Stimulated activated CD4-positive, alpha-beta T cell treated with anti-CD3 and anti-CD28 coated beads, Interleukin-15, amount 100 ng/mL, for 48 hours (primary cell): ENCODE results near the gene ULK2.
"Not testable (repeated sequence)": the region's sequence is repeated elsewhere in the genome, so short reads cannot be mapped to it uniquely, and the experiment has no call there.

ENCODE experiments used
- DNase-seq, 2 donors: peaks; one replicate each; pipeline ENCODE4 v3.0.0-alpha.2; 2020; ENCODE audit warnings: low read depth in 2 of 2

Gene ULK2

DNA sequence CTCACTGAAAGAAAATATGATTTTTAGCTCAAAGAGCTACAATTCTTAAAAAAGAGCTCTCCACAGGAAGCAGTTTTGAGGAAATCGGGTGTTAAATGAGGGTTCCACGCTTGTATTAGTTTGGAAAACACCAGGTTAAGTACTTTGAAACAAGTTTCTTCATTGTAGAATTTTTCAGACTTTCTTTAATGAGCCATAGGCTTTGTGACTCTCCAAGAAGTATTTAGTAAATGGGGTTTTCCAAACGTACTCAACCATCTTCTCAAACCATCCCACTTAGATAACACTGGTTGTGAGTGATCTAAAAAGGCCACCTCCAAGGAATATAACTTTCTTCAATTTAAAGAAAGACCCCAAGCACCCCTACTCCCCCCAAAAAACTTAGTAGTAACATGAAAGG lies 2.7 kb downstream of the ULK2 start:
- no peak for DNase-seq

DNA sequence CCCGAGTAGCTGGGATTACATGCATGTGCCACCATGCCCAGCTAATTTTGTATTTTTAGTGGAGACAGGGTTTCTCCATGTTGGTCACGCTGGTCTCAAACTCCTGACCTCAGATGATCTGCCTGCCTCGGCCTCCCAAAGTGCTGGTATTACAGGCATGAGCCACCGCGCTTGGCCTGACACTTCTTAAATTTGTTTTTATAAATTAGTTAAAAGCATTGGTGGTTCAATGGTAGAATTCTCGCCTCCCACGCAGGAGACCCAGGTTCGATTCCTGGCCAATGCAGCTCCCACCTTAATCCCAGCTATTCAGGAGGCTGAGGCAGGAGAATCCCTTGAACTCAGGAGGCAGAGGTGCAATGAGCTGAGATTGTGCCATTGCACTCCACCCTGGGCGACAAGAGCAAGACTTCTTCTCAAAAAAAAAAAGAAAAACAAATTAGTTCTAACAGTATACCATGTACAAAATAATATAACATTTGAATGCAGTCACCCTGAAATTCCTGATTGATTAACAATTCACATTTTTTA lies 7.0 kb downstream of the ULK2 start:
- DNase-seq, result not testable (repeated sequence)

- DNase-seq, result no peak
Observed at GRCh38 chr17:19857640-19858039, 10.1 kb downstream of the ULK2 start.

DNA sequence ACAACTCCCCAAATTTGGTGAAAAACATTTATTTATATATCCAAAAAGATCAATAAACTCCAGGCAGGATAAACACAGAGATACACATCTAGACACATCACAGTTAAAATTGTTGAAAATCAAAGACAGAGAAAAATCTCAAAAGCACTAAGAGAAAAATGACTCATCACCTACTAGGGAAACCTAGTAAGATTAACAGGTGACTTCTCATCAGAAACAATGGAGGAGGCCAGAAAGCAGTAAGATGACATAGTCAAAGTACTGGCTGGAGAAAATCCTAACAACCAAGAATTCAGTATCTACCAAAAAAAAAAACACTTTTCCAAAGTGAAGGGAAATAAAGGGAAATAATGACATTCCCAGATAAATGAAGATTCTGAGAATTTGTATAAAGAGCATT lies 33.8 kb downstream of the ULK2 start:
- no peak for DNase-seq

- DNase-seq, result no peak
Observed at GRCh38 chr17:19830061-19830460, 37.7 kb downstream of the ULK2 start.

- DNase-seq, result no peak
Observed at GRCh38 chr17:19812407-19812806, 55.3 kb downstream of the ULK2 start.

- DNase-seq, result no peak
Observed at GRCh38 chr17:19805006-19805405, 62.7 kb downstream of the ULK2 start.

DNA sequence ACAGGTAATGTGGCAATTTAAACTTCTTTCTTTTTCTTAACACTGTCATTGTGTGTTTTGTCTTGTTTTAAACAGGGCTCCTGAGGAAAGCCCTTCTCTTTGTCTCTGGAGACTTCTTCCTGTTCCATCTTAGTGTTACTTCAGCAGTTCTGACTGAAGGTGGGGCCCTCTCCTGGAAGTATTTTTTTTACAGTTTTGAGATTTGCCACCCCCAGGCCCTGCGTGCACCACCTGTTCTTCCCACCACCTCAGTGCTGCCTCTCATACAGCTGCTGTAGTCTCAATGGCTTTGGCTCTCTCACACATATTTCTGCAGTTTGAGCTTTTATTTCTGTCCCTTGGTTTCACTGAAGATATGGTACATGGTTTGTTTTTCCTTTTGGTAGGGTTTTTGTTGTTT lies 67.2 kb downstream of the ULK2 start:
- DNase-seq, result no peak

DNA sequence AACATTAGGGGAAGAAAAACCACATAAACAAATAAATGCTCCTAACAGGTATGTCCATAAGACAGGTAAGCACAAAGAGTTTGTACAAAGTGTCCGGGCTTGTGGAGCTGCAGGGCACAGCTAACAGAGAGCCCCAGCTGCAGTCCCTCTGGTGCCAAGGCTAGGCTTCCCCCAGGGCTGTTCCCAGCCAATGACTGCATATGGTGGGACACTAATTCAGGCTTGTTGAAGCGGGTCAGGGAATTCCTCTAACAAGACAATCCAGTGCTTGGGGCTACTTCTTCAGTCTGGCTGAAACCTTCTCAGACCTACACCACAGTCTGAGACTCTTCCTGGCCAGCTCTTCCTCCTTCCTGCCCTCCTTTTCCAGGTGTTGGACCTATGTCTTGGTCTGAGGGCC lies 67.9 kb downstream of the ULK2 start:
- no peak for DNase-seq

DNA sequence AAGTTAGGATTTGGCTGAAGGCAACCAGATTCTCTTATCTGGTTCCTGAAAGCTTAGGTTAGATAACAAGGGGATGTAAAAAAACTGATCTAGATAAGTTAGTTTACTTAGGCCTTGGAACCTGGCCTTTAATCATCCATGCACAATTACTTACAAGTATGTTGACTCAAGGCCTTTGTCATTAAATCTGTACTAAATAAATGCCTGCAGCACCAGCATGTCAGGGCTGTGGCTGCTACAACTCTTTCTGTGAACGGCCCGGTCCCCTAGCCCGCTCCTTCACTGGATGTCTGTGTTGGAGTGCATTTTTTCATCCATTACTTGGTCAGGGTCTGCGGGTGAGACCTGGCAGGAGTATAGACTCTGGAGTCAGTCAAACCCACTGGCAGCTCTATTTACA lies 71.3 kb downstream of the ULK2 start:
- DNase-seq, result no peak

DNA sequence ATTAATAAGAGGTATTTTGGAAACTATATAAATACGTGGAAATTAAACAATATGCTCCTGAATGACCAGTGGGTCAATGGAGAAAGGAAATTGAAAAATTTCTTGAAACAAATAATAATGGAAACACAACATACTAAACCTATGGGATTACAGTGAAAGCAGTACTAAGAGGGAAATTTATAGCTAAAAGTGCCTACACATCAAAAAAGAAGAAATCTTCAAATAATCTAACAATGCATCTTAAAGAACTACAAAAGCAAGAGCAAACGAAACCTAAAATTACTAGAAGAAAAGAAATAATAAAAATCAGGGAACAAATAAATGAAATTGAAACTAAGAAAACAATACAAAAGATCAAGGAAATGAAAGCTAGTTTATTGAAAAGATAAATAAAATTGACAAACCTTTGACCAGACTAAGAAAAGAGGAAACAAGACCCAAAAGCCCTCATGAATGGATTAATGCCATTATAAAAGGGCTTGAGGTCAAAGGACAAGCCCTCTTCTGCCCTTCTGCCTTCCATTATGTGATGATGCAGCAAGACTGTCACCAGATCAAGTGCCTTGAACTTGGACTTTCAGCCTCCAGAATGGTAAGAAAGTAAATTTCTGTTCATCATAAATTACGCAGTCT lies 75.7 kb downstream of the ULK2 start:
- no peak for DNase-seq

GRCh38 chr17:19787733-19788357 lies 79.9 kb downstream of the ULK2 start:
- DNase-seq, result no peak

GRCh38 chr17:19785854-19786253 lies 81.9 kb downstream of the ULK2 start:
- DNase-seq, result no peak

DNA sequence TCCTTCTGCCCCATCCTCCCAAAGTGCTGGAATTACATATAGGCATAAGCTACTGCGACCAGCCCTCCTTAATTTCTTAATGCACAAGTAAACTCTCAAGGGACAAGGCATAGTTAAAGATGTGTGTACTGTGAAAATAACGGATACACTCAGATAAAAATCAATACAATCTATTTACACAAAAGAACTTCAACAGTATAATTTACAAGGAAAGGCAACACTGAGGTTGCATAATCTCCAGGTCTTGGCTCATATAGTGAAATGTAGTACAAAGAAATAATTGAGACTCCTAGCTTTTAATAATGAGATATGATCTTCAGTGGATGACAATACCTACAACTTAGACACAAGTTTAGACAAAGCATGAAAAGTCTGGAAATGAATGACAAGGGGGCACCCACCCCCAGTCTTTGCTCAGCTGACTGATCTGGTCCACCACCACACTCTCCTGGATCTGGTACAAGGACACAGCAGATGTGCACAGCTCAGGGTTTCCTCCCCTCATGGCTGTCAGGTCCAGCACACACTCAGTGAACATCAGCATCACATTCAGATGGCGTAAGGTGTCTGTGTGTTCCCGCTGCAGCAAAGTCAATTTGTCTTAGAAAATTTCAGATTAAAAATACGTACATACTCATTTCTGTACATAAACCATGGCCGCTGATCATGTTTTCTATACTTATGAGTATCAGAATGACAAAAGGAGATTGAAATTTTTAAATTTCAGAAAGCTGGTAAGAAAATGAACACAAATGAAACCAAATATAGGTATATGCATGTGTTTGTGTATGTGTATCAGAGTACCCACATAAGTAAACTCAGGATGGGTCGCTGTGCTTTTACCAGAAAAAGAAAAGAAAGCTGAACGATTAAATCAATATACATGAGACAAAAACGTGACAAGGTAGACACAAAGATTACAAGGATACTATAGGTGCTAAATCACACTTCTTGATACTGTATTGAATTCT lies 86.0 kb downstream of the ULK2 start:
- no peak for DNase-seq

DNA sequence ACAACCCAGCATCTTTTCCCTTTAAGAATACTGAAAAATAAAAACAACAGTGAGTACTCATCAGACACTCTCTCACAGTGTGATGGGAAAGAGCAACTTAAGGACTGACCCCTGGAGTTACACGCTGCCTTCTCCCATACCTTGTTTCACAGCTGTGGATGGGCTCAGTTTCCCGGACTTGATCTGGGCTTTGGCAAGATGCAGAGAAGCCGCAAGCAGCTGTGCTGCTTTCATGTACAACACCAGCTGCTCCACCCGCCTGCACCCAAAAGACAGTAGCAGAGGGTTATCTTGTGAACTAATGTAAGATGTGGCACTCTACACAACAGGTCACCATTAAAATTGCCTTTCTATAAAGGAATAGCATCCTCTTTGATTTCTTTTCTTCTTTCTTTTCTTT lies 86.9 kb downstream of the ULK2 start:
- DNase-seq, result no peak

GRCh38 chr17:19773534-19773933 lies 94.2 kb downstream of the ULK2 start:
- DNase-seq, result no peak

- DNase-seq, result no peak
Observed at GRCh38 chr17:19771971-19772630, 95.6 kb downstream of the ULK2 start.

GRCh38 chr17:19770985-19771735 lies 96.6 kb downstream of the ULK2 start:
- no peak for DNase-seq

DNA sequence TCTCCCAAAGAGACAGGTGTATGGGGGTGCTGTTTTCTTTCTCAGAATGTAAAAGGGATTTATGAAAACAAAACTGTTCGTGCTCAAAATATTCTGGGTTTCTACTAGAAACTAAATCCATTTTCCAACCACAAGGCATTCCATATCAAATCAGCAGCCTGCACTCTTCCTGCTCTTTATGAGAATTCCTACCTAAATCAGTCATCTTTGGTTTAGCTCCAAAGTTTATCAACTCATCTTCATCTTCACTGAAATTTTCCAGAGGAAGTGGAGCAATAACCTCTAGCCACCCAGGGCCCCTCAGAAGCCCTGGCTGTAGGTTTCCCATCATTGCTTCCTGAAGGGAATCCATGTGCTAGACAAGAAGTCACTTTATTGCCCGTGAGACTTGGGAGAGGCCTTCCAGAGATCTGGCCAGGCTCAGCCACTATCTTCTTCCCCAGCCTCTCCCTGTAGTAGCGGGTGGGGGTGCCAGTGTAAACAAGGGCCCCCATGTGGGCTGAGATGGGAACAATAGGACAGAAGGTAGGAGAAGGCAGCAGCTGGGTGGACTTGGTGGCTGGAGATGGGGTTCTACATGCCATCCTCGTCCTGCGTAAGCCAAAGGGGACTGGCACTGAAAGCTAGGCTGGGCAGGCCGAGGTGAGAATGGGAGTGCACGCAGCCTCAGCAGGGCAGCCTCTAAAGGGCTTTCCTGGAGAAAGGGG lies 97.6 kb downstream of the ULK2 start:
- no peak for DNase-seq

DNA sequence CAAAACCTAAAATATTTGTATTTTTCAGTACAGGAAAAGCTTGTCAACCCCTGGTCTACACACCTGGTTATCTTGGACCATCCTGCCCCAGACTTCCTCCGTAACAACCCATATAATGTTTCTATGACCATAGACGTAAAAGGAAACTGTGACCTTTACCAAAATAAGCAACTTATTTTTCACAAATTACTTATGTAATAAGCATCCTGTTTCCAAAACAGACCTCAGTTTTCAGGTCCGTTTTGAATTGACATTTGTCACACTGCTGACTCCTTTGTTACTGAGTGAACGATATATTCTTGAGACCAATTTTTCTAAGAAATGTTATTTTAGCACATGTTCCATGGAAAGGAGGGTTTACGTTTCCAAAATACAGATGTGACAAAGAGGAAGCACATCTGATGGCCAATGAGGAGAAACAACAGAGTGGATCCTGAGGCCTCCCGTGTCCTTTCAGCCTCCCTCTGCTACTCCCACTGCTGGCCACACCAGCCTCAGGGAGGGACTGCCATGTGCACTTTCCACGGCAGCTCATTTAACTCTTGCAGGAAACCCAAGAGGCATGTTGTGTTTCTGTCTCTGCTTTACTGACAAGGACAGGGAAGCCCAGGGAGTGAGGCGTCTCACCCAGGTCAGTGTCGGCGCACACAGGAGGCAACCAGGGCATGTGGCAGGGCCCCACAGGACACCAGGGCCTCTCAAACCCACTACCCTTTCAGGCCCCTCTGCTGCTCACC lies 99.5 kb downstream of the ULK2 start:
- no peak for DNase-seq
